ENCODE results near the gene PTPRM. TPM values are rescaled to one million over a fixed set of nuclear protein-coding genes. Genes with fewer than 3 reads are reported as not detected.

PTPRM gene
- total and polyA plus RNA-seq, 2 experiments from 2014 or later = 1.6 to 5.3 TPM

GRCh38 chr18:7748251-7749007, 181.3 kb downstream of the PTPRM start:
- H3K4me1 Mint-ChIP-seq = peaks cover 25% of the 10 kb centered on the region
- Histone ChIP-seq H3F3A (replicated peaks; ENCODE audit: low read depth) (no peaks in the 10 kb centered on the region), H3K79me2 (replicated peaks; ENCODE audit: insufficient read depth) (no peaks in the 10 kb centered on the region), H3K4me1 (ENCODE audit: insufficient read depth) (peaks cover 23% of the 10 kb centered on the region), H2AFZ (no peak overlapping the region), H4K20me1 (replicated peaks; ENCODE audit: insufficient read depth) (no peaks in the 10 kb centered on the region), H3K36me3 (ENCODE audit: insufficient read depth) (no peaks in the 10 kb centered on the region; the same call in 1 of the 2 replicates), H3K27ac (ENCODE audit: low read depth) (no peak overlapping the region), H3K9me2 (ENCODE audit: insufficient read depth) (no peaks in the 10 kb centered on the region), H3K4me3 (no peak overlapping the region), H3K27me3 (ENCODE audit: insufficient read depth) (no peaks in the 10 kb centered on the region), H3K4me2 (no peak overlapping the region)
- no peak overlapping the region for H3K4me3 Mint-ChIP-seq
- peaks cover 20% of the 10 kb centered on the region for H3K9me3 Mint-ChIP-seq
- H3K27me3 Mint-ChIP-seq (ENCODE audit: insufficient read depth, low read depth, poor library complexity) = no peaks in the 10 kb centered on the region
- no peak for DNase-seq (ENCODE audit: low spot score)
- peaks cover 21% of the 10 kb centered on the region; the same call in 2 of the 3 replicates for H3K36me3 Mint-ChIP-seq (ENCODE audit: low read depth)
- ATAC-seq = no peak
- no peak overlapping the region for H3K27ac Mint-ChIP-seq
- TF ChIP-seq CTCF (conservative IDR thresholded peaks at IDR 0.05; ENCODE audit: low read depth in 2 of 2) (no peak), EZH2 (IDR thresholded peaks at IDR 0.05; ENCODE audit: low read depth, unreplicated experiment) (no peak), ZNF462 (CRISPR knock-in tag; IDR thresholded peaks at IDR 0.05) (no peak), ZNF331 (CRISPR knock-in tag; IDR thresholded peaks at IDR 0.05; ENCODE audit: low read depth) (no peak), JUNB (IDR thresholded peaks at IDR 0.05; ENCODE audit: unreplicated experiment) (no peak), EZH2phosphoT487 (IDR thresholded peaks at IDR 0.05; ENCODE audit: unreplicated experiment) (no peak), STAT1 (IDR thresholded peaks at IDR 0.05; ENCODE audit: unreplicated experiment) (no peak)
